Measurements from ENCODE around the gene AFAP1L1.

- TF ChIP-seq CTCF (IDR thresholded peaks at IDR 0.05), result no peak
- TF ChIP-seq POLR2AphosphoS5 (IDR thresholded peaks at IDR 0.05; ENCODE audit: low read depth, low read length), result no peak
- TF ChIP-seq REST (IDR thresholded peaks at IDR 0.05; ENCODE audit: insufficient read depth in 1 of 2, low read depth in 2 of 2, low read length in 1 of 2), result no peak
Measured at GRCh38 chr5:149356391-149356790, 84.7 kb downstream of the AFAP1L1 start.
